Measurements from ENCODE around the gene CCDC69. TPM values are rescaled to one million over a fixed set of nuclear protein-coding genes. Genes with fewer than 3 reads are reported as not detected.

Gene CCDC69
- total and polyA plus RNA-seq, 2 of the 8 experiments (the other 6 are each of a cell fraction or from before 2014, with no cell fraction given) = 8.4 to 10.8 TPM

GRCh38 chr5:151196556-151197290 lies 27.2 kb downstream of the CCDC69 start (continued):
- TF ChIP-seq E2F6 (IDR thresholded peaks at IDR 0.05) (no peak), TCF12 (IDR thresholded peaks at IDR 0.05; ENCODE audit: low read depth, low read length) (no peak), CREB1 (IDR thresholded peaks at IDR 0.05) (no peak), MAX (IDR thresholded peaks at IDR 0.05) (no peak), MAFK (IDR thresholded peaks at IDR 0.05; ENCODE audit: low read depth, low read length) (no peak), SP1 (IDR thresholded peaks at IDR 0.05; ENCODE audit: low read depth, low read length) (no peak)
